Adrenal gland (tissue), 5 donors: ENCODE measurements around the gene MYH9.
"Not testable (repeated sequence)": the region's sequence is repeated elsewhere in the genome, so short reads cannot be mapped to it uniquely, and the experiment has no call there.

ENCODE experiments used
- POLR2A ChIP-seq, 2 donors: fragments of 450-650 bp; IDR thresholded peaks; one replicate each; pipeline ENCODE4 v1.6.1; 2017; ENCODE audit warnings: antibody characterized with exemption in 2 of 2, mild to moderate bottlenecking in 2 of 2, moderate library complexity in 1 of 2
- TF ChIP-seq, protein P1 (sequence below), 6 experiments: fragments of 450-650 bp in 4 of 6; fragments of 200-600 bp in 2 of 6; sonication (generic) in 1 of 6; IDR thresholded peaks; 1 replicate in 5 of 6; 2 replicates in 1 of 6; pipeline versions ENCODE4 v1.5.1 to v1.8.0; 2016 to 2021; ENCODE audit warnings: antibody characterized with exemption in 6 of 6, mild to moderate bottlenecking in 2 of 6, moderate library complexity in 1 of 6
- donor health status: DM: no; HTN: no; CAD: no.

DNA sequence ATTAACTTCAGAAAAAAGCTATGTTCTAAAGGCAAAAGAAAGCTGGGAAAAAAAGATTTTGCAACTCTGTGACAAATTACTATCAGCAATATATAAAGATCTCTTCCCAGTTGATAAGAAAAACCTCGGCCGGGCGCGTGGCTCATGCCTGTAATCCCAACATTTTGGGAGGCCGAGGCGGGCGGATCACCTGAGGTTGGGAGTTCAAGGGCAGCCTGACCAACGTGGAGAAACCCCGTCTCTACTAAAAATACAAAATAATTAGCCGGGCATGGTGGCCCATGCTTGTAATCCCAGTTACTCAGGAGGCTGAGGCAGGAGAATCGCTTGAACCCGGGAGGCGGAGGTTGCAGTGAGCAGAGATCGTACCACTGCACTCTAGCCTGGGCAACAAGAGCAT is 1.4 kb upstream of the MYH9 start:
- TF ChIP-seq, protein P1, sequence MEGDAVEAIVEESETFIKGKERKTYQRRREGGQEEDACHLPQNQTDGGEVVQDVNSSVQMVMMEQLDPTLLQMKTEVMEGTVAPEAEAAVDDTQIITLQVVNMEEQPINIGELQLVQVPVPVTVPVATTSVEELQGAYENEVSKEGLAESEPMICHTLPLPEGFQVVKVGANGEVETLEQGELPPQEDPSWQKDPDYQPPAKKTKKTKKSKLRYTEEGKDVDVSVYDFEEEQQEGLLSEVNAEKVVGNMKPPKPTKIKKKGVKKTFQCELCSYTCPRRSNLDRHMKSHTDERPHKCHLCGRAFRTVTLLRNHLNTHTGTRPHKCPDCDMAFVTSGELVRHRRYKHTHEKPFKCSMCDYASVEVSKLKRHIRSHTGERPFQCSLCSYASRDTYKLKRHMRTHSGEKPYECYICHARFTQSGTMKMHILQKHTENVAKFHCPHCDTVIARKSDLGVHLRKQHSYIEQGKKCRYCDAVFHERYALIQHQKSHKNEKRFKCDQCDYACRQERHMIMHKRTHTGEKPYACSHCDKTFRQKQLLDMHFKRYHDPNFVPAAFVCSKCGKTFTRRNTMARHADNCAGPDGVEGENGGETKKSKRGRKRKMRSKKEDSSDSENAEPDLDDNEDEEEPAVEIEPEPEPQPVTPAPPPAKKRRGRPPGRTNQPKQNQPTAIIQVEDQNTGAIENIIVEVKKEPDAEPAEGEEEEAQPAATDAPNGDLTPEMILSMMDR (IDR thresholded peaks at IDR 0.05), result not testable (repeated sequence)
- TF ChIP-seq POLR2A (IDR thresholded peaks at IDR 0.05), result not testable (repeated sequence)
